HAP-1 (cell line): Measurements from ENCODE around the gene VENTX.

Experiments used
- DNase-seq, 2 experiments: peaks; one replicate each; pipeline ENCODE4 v3.0.0-alpha.2; 2016 to 2020; ENCODE audit warnings: low spot score in 2 of 2
- H3K27me3 ChIP-seq: fragments of 250-450 bp; sonication (Bioruptor Pico); 2 replicates; pipeline ENCODE4 v1.5.1; 2020; ENCODE audit warnings: low read depth, mild to moderate bottlenecking, moderate library complexity
- H3K36me3 ChIP-seq: fragments of 250-450 bp; sonication (Bioruptor Pico); replicated peaks from 2 replicates; pipeline ENCODE4 v1.5.1; 2020; ENCODE audit warnings: mild to moderate bottlenecking
- H3K4me1 ChIP-seq: fragments of 250-450 bp; sonication (Bioruptor Pico); 2 replicates; pipeline ENCODE4 v1.5.1; 2020; ENCODE audit warnings: mild to moderate bottlenecking
- H3K4me3 ChIP-seq: fragments of 250-450 bp; sonication (Bioruptor Pico); 2 replicates; pipeline ENCODE4 v1.5.1; 2020; ENCODE audit warnings: mild to moderate bottlenecking, moderate library complexity
- H3K9me3 ChIP-seq: fragments of 250-450 bp; sonication (Bioruptor Pico); 2 replicates; pipeline ENCODE4 v1.5.1; 2020; ENCODE audit warnings: mild to moderate bottlenecking, moderate library complexity
- in situ Hi-C: fragments of 300-500 bp; cut with MboI; formaldehyde crosslinking; loops from 3 replicates; pipeline ENCODE4 v1.14.3; 2020; ENCODE audit warnings: low sequenced_read_pairs, inconsistent platforms, mixed read lengths

VENTX gene, protein sequence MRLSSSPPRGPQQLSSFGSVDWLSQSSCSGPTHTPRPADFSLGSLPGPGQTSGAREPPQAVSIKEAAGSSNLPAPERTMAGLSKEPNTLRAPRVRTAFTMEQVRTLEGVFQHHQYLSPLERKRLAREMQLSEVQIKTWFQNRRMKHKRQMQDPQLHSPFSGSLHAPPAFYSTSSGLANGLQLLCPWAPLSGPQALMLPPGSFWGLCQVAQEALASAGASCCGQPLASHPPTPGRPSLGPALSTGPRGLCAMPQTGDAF

GRCh38 chr10:133237588-133238465 is at the start of gene VENTX:
VENTX (plus strand) TSS chr10:133237855; CDS start chr10:133237915, 60 bp downstream.
- Histone ChIP-seq H3K4me3 (no peak within 1 kb of the TSS), H3K27me3 (no peaks in the 10 kb centered on the region), H3K9me3 (no peaks in the 10 kb centered on the region), H3K4me1 (no peaks in the 10 kb centered on the region), H3K36me3 (no peaks in the 10 kb centered on the region)
- no peak for DNase-seq
- in situ Hi-C loops = no loop called here

GRCh38 chr10:133187906-133188681 is 49.6 kb upstream of the VENTX start:
- DNase-seq = no peak
- no peak overlapping the region for H3K4me3 ChIP-seq
- H3K4me1 ChIP-seq = no peaks in the 10 kb centered on the region
- H3K27me3 ChIP-seq = peaks cover 7% of the 10 kb centered on the region; the same call in 1 of the 2 replicates
- no peaks in the 10 kb centered on the region for H3K36me3 ChIP-seq
- H3K9me3 ChIP-seq = 0 out of 2 replicates have a peak, but pooled peaks cover 6% of the 10 kb centered on the region
- in situ Hi-C loops = no loop called here

- in situ Hi-C loops = no loop called here
- no peak for DNase-seq
- H3K27me3 ChIP-seq = peaks cover 10% of the 10 kb centered on the region
- no peaks in the 10 kb centered on the region for H3K36me3 ChIP-seq
- H3K9me3 ChIP-seq = 0 out of 2 replicates have a peak, but pooled peaks cover 6% of the 10 kb centered on the region
- no peak overlapping the region for H3K4me3 ChIP-seq
- no peaks in the 10 kb centered on the region for H3K4me1 ChIP-seq
Observed at GRCh38 chr10:133189256-133189655, 48.4 kb upstream of the VENTX start.

GRCh38 chr10:133189726-133190125 is 47.9 kb upstream of the VENTX start:
- peaks cover 12% of the 10 kb centered on the region for H3K27me3 ChIP-seq
- 0 out of 2 replicates have a peak, but pooled peaks cover 6% of the 10 kb centered on the region for H3K9me3 ChIP-seq
- in situ Hi-C loops = no loop called here
- no peak overlapping the region for H3K4me3 ChIP-seq
- H3K36me3 ChIP-seq = no peaks in the 10 kb centered on the region
- no peak for DNase-seq
- H3K4me1 ChIP-seq = no peaks in the 10 kb centered on the region

DNA sequence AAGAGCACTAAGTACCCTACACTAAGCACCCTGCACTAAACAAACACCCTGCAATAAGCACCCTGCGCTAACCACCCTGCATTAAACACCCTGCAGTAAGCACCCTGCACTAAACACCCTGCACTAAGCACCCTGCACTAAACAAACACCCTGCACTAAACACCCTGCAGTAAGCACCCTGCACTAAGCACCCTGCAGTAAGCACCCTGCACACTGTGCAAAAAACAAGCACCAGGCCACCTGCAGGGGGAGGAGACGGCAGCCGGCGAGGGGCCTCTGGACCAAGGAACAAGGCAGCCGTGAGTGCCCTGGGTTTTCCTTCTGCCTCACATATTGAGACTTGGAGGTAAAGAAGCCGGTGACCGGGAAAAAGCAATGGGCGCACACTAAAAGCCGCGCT is 47.4 kb upstream of the VENTX start:
- H3K4me1 ChIP-seq = no peaks in the 10 kb centered on the region
- no peak overlapping the region for H3K4me3 ChIP-seq
- in situ Hi-C loops = no loop called here
- H3K9me3 ChIP-seq = 0 out of 2 replicates have a peak, but pooled peaks cover 6% of the 10 kb centered on the region
- H3K36me3 ChIP-seq = no peaks in the 10 kb centered on the region
- DNase-seq = no peak
- H3K27me3 ChIP-seq = peaks cover 13% of the 10 kb centered on the region

DNA sequence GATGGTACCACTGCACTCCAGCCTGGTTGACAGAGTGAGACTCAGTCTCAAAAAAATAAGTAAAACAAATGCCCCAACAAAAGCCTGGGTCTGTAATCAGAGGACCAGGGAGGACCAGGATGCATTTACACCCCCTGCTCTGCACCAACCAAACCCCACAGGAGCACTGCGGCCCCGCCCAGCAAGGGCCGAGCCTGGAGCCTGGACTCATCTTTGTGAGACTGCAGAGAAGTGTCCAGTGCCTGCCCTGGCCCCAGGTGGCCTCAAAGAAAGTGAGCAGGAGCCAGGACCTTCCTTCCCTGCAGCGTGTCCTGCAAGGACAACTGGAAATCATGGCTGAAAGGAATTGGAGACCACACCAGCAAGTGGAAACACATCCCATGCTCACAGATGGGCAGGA is 46.0 kb upstream of the VENTX start:
- in situ Hi-C loops = no loop called here
- Histone ChIP-seq H3K4me1 (no peaks in the 10 kb centered on the region), H3K4me3 (no peak overlapping the region), H3K36me3 (no peaks in the 10 kb centered on the region), H3K9me3 (0 out of 2 replicates have a peak, but pooled peaks cover 6% of the 10 kb centered on the region), H3K27me3 (peaks cover 15% of the 10 kb centered on the region)
- DNase-seq = no peak

DNA sequence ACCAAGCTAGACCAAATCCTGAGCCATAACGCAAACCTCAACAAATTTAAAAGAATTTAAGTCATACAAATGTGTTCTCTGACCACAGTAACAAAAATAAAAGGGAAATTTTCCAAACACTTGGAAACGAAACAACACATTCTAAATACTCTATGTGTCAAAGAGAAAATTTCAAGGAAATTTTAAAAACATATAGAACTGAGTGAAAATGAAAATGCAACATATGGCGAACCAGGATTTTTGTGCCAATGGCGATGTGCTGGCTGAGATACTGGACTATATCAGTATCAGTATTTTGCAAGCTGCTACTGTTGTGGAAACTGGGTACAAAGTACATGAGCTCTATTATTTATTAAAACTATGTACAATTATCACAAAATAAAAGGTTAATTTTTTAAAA is 43.5 kb upstream of the VENTX start:
- H3K27me3 ChIP-seq = peaks cover 22% of the 10 kb centered on the region
- in situ Hi-C loops = no loop called here
- no peaks in the 10 kb centered on the region for H3K4me1 ChIP-seq
- no peaks in the 10 kb centered on the region for H3K36me3 ChIP-seq
- 0 out of 2 replicates have a peak, but pooled peaks cover 6% of the 10 kb centered on the region for H3K9me3 ChIP-seq
- no peak overlapping the region for H3K4me3 ChIP-seq
- DNase-seq = no peak

GRCh38 chr10:133195096-133195495 is 42.6 kb upstream of the VENTX start:
- DNase-seq = no peak
- Histone ChIP-seq H3K36me3 (no peaks in the 10 kb centered on the region), H3K4me1 (no peaks in the 10 kb centered on the region), H3K27me3 (peaks cover 22% of the 10 kb centered on the region), H3K9me3 (0 out of 2 replicates have a peak, but pooled peaks cover 6% of the 10 kb centered on the region), H3K4me3 (no peak overlapping the region)
- in situ Hi-C loops = no loop called here

GRCh38 chr10:133195611-133196010 is 42.0 kb upstream of the VENTX start:
- Histone ChIP-seq H3K27me3 (peaks cover 22% of the 10 kb centered on the region), H3K9me3 (0 out of 2 replicates have a peak, but pooled peaks cover 6% of the 10 kb centered on the region), H3K4me1 (no peaks in the 10 kb centered on the region), H3K4me3 (no peak overlapping the region), H3K36me3 (no peaks in the 10 kb centered on the region)
- no peak for DNase-seq
- in situ Hi-C loops = no loop called here

DNA sequence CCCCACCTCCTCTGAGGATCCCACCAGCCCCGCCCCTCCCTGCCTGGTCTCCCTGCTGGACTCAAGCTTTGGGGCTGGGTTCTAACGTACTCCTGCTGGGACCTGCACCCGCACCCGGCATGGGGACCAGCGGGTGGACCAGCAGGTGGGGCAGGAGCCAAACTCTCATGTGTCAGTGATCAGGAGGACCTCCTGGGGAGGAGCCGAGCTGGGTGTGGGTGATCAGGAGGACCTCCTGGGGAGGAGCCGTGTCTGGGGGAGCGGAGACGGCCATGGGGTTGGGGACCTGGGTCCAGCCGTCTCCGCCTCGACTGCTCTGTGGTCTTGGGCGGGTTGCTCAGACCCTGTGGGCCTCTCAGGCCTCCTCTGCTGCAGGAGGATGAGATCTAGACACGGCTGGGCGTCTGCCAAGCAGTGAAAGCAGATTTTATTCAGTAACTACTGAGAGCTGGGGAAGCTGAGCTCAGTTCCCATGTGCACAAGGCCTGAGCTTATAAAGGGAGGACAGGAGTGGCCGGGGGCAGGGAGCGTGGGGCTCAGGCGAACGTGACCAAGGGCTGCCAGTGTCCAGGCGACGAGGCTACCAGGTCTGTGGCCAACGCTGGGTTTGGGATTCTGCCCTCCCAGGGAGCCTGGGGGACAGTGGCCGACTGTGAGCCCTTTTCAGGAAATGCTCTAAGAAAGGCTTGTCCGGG is 41.3 kb upstream of the VENTX start:
- in situ Hi-C loops = no loop called here
- 0 out of 2 replicates have a peak, but pooled peaks cover 6% of the 10 kb centered on the region for H3K9me3 ChIP-seq
- no peaks in the 10 kb centered on the region for H3K36me3 ChIP-seq
- no peak overlapping the region for H3K4me3 ChIP-seq
- DNase-seq = no peak
- H3K4me1 ChIP-seq = no peaks in the 10 kb centered on the region
- H3K27me3 ChIP-seq = peaks cover 24% of the 10 kb centered on the region

DNA sequence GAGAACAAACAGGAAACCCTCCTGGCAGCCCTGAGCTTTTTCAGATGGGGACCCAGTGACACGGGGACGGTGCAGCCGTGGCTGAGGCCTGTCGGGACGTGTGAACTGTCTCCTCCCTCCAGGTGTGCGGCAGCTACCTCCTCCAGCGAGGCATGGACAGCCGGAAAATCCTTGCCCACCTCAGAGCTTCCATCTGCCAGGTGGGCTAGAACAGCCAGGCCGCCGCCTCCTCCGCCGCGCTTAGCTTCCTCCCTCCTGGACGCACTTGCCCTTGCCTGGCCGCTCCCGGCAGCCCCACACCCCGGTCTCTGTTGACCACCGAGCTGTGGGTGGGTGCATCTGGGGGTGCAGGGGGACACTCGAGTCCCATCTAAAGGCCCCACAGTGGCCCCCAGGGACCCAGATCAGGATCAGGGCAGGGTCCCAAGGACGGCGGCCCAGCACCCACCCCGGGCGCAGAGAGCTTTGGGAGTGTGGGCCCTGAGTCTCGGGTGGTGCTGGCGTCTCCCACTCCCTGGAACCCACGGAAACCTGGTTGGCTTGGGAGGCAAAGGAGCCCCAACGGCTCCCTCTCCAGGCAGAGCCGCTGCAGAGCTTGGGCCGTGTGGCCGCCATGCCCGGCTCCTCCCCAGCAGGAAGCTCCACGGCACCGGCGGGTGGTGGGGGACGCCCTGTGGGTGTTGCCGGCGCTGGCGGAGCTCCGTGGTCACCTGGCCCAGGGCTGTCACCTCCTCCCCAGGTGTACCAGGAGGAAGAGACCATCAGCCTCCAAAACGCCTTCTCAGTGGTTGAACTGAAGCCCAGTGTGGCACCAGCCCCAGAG is 40.5 kb upstream of the VENTX start:
- peaks cover 30% of the 10 kb centered on the region for H3K27me3 ChIP-seq
- H3K4me1 ChIP-seq = no peaks in the 10 kb centered on the region

DNA sequence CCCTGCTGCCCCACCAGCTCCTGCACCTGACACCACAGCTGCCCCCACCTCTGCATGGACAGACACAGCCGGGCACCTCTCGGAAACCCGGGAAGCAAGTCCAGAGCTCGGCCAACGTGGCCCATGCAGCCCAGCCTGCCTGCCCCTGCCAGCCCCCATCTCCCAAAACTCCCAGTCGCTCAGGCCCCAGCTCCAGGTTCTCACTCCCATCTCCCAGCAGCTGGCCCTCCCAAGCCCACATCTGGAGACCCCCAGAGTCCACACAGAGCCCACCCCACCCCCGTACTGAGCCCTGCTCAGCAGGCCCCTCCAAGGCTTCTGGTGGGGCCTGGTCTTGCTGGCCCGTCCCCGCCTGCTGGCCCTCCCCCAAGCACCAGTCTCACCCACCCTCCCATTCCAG is 39.9 kb upstream of the VENTX start:
- Histone ChIP-seq H3K36me3 (no peaks in the 10 kb centered on the region), H3K9me3 (no peaks in the 10 kb centered on the region), H3K27me3 (peaks cover 25% of the 10 kb centered on the region), H3K4me3 (no peak overlapping the region), H3K4me1 (no peaks in the 10 kb centered on the region)
- DNase-seq = no peak
- in situ Hi-C loops = no loop called here

More for the DNA sequence above, 40.5 kb upstream of the VENTX start:
- in situ Hi-C loops = no loop called here
- Histone ChIP-seq H3K9me3 (0 out of 2 replicates have a peak, but pooled peaks cover 4% of the 10 kb centered on the region), H3K4me3 (no peak overlapping the region), H3K36me3 (no peaks in the 10 kb centered on the region)
- no peak for DNase-seq
